SH-SY5Y (cell line): Measurements from ENCODE around the gene DHRS1.

ENCODE experiments used
- GATA2 ChIP-seq: IDR thresholded peaks from 2 replicates; pipeline ENCODE4 v1.6.1; 2011; ENCODE audit warnings: mild to moderate bottlenecking, low read depth, low read length
- GATA3 ChIP-seq: IDR thresholded peaks from 2 replicates; pipeline ENCODE4 v1.6.1; 2011; ENCODE audit warnings: low read depth, mild to moderate bottlenecking, low read length, moderate library complexity

DNA sequence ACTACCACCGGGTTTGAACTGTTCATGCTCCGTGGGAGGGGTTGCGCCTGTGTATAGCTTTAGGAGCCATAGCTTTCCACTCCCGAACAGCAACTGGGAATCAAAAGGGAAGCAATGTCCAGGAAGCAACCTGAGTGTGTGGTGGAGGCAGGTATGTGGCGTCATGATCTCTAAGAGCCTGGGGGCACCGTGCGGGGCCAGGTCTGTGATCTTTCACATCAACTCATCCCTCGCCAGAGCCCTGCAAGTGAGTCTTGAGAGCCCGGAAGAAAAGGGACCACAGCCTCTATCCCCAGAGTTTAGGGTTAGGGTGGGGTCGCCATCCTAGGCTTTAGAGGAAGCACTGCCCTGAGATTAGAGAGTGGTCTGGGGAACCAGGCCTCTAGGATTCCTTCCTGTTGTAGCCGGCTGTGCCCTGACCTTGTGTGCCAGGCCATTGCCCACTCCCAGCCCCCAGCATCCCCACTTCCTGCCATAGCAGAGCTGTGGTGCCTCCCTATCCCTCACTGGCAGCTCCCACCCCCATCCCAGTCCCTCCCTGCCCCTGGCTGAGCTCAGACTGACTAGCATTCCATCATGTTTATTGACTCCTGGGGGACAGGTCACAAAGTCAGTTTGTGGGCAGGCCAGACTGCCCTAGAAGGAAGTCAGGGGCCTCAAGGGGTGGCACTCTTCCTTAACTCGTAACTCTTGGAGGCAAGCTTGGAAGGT, 36.0 kb upstream of the DHRS1 start:
- TF ChIP-seq GATA2 (no peak), GATA3 (no peak)
